ENCODE measurements around the gene LINGO1.

LINGO1 gene

GRCh38 chr15:77673866-77674265 lies 41.2 kb upstream of the LINGO1 start:
- no peak for TF ChIP-seq CTCF (IDR thresholded peaks at IDR 0.05)
- Histone ChIP-seq H3K4me3 (no peak overlapping the region), H3K27me3 (peaks cover 0 to 34% of the 10 kb centered on the region in 2 donors), H3K36me3 (no peaks in the 10 kb centered on the region), H3K9me3 (no peaks in the 10 kb centered on the region), H3K4me1 (no peaks in the 10 kb centered on the region), H3K27ac (no peak overlapping the region)
- DNase-seq = no peak
- intact Hi-C loops (cut with DNase I; ENCODE audit: low total_unique reads) = no loop called here

GRCh38 chr15:77672135-77672534 lies 39.4 kb upstream of the LINGO1 start:
- no peak overlapping the region for H3K4me3 ChIP-seq
- no peaks in the 10 kb centered on the region for H3K4me1 ChIP-seq
- no peaks in the 10 kb centered on the region for H3K36me3 ChIP-seq
- DNase-seq = no peak
- H3K27me3 ChIP-seq = peaks cover 0 to 42% of the 10 kb centered on the region in 2 donors
- intact Hi-C loops (cut with DNase I; ENCODE audit: low total_unique reads) = no loop called here
- no peak for TF ChIP-seq CTCF (IDR thresholded peaks at IDR 0.05)
- no peak overlapping the region for H3K27ac ChIP-seq
- H3K9me3 ChIP-seq = no peaks in the 10 kb centered on the region

- no peaks in the 10 kb centered on the region for H3K4me1 ChIP-seq
- DNase-seq = no peak
- H3K9me3 ChIP-seq = no peaks in the 10 kb centered on the region
- H3K27ac ChIP-seq = no peak overlapping the region
- no peak overlapping the region for H3K4me3 ChIP-seq
- no peak for TF ChIP-seq CTCF (IDR thresholded peaks at IDR 0.05)
- peaks cover 0 to 37% of the 10 kb centered on the region in 2 donors for H3K27me3 ChIP-seq
- H3K36me3 ChIP-seq = no peaks in the 10 kb centered on the region
- intact Hi-C loops (cut with DNase I; ENCODE audit: low total_unique reads) = no loop called here
Measured at GRCh38 chr15:77671362-77672056, 38.8 kb upstream of the LINGO1 start.

GRCh38 chr15:77670558-77671361 lies 38.0 kb upstream of the LINGO1 start:
- Histone ChIP-seq H3K27ac (no peak overlapping the region), H3K4me3 (no peak overlapping the region), H3K36me3 (no peaks in the 10 kb centered on the region), H3K9me3 (no peaks in the 10 kb centered on the region), H3K4me1 (no peaks in the 10 kb centered on the region), H3K27me3 (peaks cover 0 to 43% of the 10 kb centered on the region in 2 donors)
- DNase-seq = no peak
- TF ChIP-seq CTCF (IDR thresholded peaks at IDR 0.05) = no peak
- intact Hi-C loops (cut with DNase I; ENCODE audit: low total_unique reads) = no loop called here

GRCh38 chr15:77669896-77670295 lies 37.2 kb upstream of the LINGO1 start:
- Histone ChIP-seq H3K4me3 (no peak overlapping the region), H3K27ac (no peak overlapping the region), H3K27me3 (peaks cover 0 to 50% of the 10 kb centered on the region in 2 donors), H3K36me3 (no peaks in the 10 kb centered on the region), H3K9me3 (no peaks in the 10 kb centered on the region), H3K4me1 (no peaks in the 10 kb centered on the region)
- intact Hi-C loops (cut with DNase I; ENCODE audit: low total_unique reads) = no loop called here
- DNase-seq = no peak
- no peak for TF ChIP-seq CTCF (IDR thresholded peaks at IDR 0.05)
